D721Med (cell line): ENCODE measurements around the gene RTTN.

Experiments
- DNase-seq: peaks from one replicate; pipeline ENCODE4 v3.0.0; 2011; ENCODE audit warnings: low spot score; ENCODE audit not compliant: insufficient read length
- FAIRE-seq: peaks from 2 replicates; lab custom pipeline; 2011; peaks lifted over from hg19 to GRCh38; lab: Jason Lieb, UNC
- TF ChIP-seq, protein P1 (sequence below): IDR thresholded peaks from 2 replicates; pipeline ENCODE4 v1.5.1; 2012; ENCODE audit warnings: mild to moderate bottlenecking, control low read depth; ENCODE audit not compliant: insufficient read depth; ENCODE audit errors: missing control alignments

Gene RTTN

DNA sequence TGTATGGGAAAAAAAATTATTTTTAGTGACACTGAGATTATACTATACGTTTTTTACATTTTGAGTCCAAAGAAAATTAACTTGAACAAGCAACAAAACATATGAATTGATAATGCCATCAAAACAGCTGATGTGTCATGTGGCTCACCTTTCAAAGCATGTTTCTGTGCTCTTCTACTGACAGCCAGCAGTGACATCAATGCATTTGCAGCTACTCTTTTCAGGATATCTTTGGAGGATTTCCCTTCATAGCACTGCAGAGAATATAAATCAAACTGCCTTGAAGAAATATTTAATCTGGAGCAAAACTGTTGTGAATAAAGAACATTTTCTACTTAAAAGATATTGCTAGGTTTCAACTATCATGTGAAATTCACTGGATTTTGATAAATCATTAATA is 174.8 kb downstream of the RTTN start:
- peak; percentile 99 for FAIRE-seq
- TF ChIP-seq, protein P1, sequence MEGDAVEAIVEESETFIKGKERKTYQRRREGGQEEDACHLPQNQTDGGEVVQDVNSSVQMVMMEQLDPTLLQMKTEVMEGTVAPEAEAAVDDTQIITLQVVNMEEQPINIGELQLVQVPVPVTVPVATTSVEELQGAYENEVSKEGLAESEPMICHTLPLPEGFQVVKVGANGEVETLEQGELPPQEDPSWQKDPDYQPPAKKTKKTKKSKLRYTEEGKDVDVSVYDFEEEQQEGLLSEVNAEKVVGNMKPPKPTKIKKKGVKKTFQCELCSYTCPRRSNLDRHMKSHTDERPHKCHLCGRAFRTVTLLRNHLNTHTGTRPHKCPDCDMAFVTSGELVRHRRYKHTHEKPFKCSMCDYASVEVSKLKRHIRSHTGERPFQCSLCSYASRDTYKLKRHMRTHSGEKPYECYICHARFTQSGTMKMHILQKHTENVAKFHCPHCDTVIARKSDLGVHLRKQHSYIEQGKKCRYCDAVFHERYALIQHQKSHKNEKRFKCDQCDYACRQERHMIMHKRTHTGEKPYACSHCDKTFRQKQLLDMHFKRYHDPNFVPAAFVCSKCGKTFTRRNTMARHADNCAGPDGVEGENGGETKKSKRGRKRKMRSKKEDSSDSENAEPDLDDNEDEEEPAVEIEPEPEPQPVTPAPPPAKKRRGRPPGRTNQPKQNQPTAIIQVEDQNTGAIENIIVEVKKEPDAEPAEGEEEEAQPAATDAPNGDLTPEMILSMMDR: no peak
- no peak for DNase-seq

DNA sequence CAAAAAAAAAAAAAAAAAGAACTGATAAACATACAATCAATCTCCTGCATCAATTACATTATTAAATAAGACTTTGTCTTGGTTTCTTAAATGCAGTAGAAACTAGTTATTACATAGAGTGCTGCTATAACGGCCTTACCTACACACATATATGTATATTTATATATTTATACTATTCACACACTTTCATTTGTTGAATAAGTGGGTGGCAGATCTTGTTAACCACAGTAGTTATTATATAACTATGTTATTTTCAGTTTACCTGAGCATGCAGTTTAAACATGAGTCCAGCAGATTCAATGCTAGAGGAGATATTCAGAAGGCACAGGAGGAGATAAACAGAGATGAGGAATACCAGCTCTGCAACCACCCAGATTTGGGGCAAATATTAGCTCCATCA is 176.3 kb downstream of the RTTN start:
- no peak for DNase-seq
- TF ChIP-seq, protein P1: no peak
- no peak for FAIRE-seq

DNA sequence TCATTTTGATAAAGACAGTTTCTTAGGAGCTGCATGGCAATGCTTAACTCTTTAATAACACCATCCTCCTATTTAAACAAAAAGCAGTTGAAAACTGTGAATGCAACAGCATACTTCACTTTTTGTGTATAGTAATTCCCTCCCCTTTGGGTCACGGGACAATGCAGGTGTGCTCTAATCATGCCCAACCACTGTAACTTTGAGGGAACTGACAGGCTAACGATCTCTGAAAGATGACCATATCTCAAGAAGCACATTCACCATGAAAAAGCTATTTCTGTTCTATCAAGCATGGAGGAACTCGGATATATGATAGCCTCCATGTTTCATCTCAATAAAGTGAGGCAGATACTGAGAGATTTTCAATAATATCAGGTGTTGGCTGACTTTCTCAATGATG is 176.8 kb downstream of the RTTN start:
- DNase-seq (no peak), FAIRE-seq (no peak)
- TF ChIP-seq, protein P1: no peak

DNA sequence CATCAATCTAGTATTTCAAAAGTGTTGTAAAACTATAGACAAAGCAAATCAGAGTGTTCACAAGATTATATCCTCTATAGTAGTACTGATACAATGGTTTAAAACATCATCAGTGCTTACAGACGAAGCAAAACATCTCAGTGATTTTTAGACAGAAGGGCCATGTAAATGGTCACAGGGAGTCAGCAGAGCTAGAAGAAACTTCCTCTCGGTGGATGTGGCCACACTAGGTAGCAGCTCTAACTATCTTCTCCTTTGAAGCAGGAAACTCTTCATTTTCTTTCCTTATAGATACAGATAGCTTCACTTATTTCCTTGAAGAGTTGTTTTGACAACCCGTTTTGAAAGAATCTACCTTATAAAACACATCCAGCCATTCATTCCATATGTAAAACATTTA is 177.4 kb downstream of the RTTN start:
- FAIRE-seq (no peak), DNase-seq (no peak)
- TF ChIP-seq, protein P1: no peak

DNA sequence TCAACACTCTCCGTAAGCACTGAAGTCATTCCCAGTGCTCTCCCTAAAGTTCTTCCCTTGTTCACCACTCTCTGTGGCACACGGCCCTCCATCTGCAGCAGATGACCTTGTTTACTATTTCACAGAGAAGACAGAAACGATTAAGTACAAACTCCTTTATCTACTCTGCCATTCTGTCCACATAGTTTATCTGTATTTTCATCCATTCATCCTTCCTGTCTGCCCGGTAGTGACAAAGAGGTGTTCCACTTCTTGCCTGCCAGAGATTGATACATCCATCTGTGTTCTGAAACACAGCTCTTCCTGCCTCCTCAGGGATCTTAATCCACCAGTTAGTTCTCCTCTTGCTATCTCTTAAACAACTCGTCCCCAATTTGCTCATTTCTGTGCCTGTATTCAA is 179.9 kb downstream of the RTTN start:
- TF ChIP-seq, protein P1: no peak
- no peak for FAIRE-seq
- DNase-seq: no peak

DNA sequence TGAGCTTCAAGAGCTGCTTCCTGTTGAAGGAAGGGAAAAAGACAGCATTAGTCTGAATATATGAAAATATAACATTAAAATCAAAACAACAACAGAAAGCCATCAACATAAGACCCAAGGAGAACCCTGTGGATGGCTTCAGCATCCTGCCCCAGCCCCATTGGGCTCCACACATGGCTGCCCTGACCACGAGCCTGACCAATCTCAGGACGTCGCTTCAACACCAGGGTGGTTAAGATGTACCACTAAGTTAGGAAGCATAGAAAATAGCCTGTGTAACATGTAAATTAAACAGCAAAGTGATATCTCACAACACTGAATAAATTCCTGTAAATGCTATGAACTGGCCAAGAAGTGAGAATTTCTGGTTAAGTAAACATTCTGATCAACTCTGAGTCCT is 180.7 kb downstream of the RTTN start:
- TF ChIP-seq, protein P1: no peak
- FAIRE-seq (no peak), DNase-seq (no peak)

DNA sequence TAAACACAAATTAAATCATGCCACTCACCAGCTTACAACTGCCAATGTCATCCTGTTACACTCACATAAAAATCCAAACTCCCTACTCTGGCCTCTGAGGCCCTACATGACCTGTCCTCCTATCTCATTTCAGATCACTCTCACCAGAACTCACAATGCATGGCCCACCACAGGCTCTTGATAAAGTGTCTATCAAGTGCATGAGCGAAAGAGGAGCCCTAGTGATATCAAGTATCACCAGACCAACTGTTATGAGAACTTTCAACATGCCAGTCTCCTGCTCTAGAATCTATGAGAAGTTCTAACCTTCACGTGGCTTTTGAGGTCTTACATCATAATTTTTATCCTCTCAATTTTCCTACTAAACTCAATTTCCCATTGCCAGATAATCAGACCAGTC is 181.4 kb downstream of the RTTN start:
- FAIRE-seq (no peak), DNase-seq (no peak)
- TF ChIP-seq, protein P1: no peak
